Breast epithelium (tissue), 3 donors: ENCODE results near the gene GPR158.

Experiments
- CTCF ChIP-seq, 3 donors: fragments of 450-650 bp; IDR thresholded peaks; one replicate each; pipeline ENCODE4 v1.5.1; 2016 to 2017; ENCODE audit warnings: antibody characterized with exemption in 3 of 3, mild to moderate bottlenecking in 3 of 3, moderate library complexity in 3 of 3
- POLR2A ChIP-seq: fragments of 450-650 bp; IDR thresholded peaks from one replicate; pipeline ENCODE4 v1.6.1; 2016; ENCODE audit warnings: antibody characterized with exemption, mild to moderate bottlenecking, moderate library complexity

GRCh38 chr10:25174461-25175230 is at the start of gene GPR158:
- TF ChIP-seq CTCF (IDR thresholded peaks at IDR 0.05) (no peak), POLR2A (no peak)
